Panc1 (cell line): ENCODE data around the gene TBC1D26.
"Not testable (repeated sequence)": the region's sequence is repeated elsewhere in the genome, so short reads cannot be mapped to it uniquely, and the experiment has no call there.

Experiments used
- TF ChIP-seq, protein P1 (sequence below): fragments of 450-650 bp; IDR thresholded peaks from 2 replicates; pipeline ENCODE4 v1.5.1; 2017; ENCODE audit warnings: mild to moderate bottlenecking
- TF ChIP-seq, protein P2 (sequence below), 2 experiments: IDR thresholded peaks; 2 replicates each; pipeline ENCODE4 v1.6.1; 2011 to 2012; ENCODE audit warnings: low read depth in 2 of 2, control low read depth in 1 of 2, low read length in 1 of 2, mild to moderate bottlenecking in 1 of 2, moderate library complexity in 1 of 2; ENCODE audit not compliant: insufficient read depth in 1 of 2

DNA sequence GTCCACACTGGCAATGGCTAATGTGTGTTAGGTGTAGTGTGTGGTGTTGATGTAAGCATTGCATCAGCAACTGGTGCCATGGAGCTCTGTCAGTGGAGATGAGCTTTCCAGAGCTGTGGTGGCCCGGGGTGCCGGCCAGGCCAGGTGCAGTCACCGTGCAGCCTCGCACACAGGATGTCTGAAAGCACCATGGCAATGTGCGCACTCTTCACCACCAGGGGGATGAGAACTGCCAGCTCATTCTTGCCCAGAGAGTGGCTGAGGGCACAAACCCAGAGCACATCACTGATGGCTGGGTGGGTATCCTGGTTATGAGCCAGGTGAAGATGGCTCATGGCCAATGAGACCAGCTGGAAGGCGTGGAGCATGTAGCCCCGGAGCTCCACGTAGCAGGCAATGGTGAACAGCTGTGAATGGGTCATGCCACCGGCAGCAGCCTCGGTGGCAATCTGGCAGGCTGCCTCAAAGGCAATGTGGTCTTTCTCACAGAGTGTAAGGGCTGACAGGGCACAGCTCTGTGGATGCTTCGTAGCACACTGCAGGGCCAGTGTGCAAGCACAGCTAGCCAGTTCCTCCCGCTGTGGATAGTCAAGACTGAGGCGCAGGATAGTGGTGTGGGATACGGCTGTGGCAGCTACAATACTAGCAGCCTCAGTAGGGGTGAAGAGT is 36.9 kb downstream of the TBC1D26 start:
- TF ChIP-seq, protein P1, sequence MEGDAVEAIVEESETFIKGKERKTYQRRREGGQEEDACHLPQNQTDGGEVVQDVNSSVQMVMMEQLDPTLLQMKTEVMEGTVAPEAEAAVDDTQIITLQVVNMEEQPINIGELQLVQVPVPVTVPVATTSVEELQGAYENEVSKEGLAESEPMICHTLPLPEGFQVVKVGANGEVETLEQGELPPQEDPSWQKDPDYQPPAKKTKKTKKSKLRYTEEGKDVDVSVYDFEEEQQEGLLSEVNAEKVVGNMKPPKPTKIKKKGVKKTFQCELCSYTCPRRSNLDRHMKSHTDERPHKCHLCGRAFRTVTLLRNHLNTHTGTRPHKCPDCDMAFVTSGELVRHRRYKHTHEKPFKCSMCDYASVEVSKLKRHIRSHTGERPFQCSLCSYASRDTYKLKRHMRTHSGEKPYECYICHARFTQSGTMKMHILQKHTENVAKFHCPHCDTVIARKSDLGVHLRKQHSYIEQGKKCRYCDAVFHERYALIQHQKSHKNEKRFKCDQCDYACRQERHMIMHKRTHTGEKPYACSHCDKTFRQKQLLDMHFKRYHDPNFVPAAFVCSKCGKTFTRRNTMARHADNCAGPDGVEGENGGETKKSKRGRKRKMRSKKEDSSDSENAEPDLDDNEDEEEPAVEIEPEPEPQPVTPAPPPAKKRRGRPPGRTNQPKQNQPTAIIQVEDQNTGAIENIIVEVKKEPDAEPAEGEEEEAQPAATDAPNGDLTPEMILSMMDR, result not testable (repeated sequence)
- TF ChIP-seq, protein P2, sequence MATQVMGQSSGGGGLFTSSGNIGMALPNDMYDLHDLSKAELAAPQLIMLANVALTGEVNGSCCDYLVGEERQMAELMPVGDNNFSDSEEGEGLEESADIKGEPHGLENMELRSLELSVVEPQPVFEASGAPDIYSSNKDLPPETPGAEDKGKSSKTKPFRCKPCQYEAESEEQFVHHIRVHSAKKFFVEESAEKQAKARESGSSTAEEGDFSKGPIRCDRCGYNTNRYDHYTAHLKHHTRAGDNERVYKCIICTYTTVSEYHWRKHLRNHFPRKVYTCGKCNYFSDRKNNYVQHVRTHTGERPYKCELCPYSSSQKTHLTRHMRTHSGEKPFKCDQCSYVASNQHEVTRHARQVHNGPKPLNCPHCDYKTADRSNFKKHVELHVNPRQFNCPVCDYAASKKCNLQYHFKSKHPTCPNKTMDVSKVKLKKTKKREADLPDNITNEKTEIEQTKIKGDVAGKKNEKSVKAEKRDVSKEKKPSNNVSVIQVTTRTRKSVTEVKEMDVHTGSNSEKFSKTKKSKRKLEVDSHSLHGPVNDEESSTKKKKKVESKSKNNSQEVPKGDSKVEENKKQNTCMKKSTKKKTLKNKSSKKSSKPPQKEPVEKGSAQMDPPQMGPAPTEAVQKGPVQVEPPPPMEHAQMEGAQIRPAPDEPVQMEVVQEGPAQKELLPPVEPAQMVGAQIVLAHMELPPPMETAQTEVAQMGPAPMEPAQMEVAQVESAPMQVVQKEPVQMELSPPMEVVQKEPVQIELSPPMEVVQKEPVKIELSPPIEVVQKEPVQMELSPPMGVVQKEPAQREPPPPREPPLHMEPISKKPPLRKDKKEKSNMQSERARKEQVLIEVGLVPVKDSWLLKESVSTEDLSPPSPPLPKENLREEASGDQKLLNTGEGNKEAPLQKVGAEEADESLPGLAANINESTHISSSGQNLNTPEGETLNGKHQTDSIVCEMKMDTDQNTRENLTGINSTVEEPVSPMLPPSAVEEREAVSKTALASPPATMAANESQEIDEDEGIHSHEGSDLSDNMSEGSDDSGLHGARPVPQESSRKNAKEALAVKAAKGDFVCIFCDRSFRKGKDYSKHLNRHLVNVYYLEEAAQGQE (IDR thresholded peaks at IDR 0.05; ENCODE audit: insufficient read depth in 1 of 2, low read depth in 2 of 2, low read length in 1 of 2), result not testable (repeated sequence)
